ENCODE measurements around the gene GRPEL1. TPM values are rescaled to one million over a fixed set of nuclear protein-coding genes. Genes with fewer than 3 reads are reported as not detected.
"Not testable (repeated sequence)": the region's sequence is repeated elsewhere in the genome, so short reads cannot be mapped to it uniquely, and the experiment has no call there.

Gene GRPEL1
- 10 to 100 TPM; 18.2 to 53.8 (median 21.6) TPM for polyA plus RNA-seq

- 0% methylated on average over 76 to 81 of the region's 81 CpGs for WGBS, 3 donors
- peak within 1 kb of the TSS; percentile 68 for H3K27ac ChIP-seq (ENCODE audit: low read depth, low read length)
Observed at GRCh38 chr4:7067452-7068278, at the start of gene GRPEL1. Gene GRPEL1 (minus strand): TSS chr4:7068064. CDS start chr4:7068032, 32 bp downstream.

GRCh38 chr4:7116705-7117104 lies 48.8 kb upstream of the GRPEL1 start:
- 66 to 86% (median 71%) methylated on average over 6 of the region's 6 CpGs for WGBS, 3 donors

GRCh38 chr4:7115557-7116340 lies 47.9 kb upstream of the GRPEL1 start:
- no peak overlapping the region for H3K27ac ChIP-seq (ENCODE audit: low read depth, low read length)
- 85 to 91% (median 89%) methylated on average over 21 to 22 of the region's 22 CpGs for WGBS, 3 donors

More at GRCh38 chr4:7116705-7117104, 48.8 kb upstream of the GRPEL1 start:
- no peak overlapping the region for H3K27ac ChIP-seq (ENCODE audit: low read depth, low read length)

GRCh38 chr4:7112656-7113055 lies 44.8 kb upstream of the GRPEL1 start:
- WGBS, 3 donors = 90 to 95% (median 90%) methylated on average over 9 of the region's 9 CpGs
- H3K27ac ChIP-seq (ENCODE audit: low read depth, low read length) = no peak overlapping the region

GRCh38 chr4:7111441-7111840 lies 43.6 kb upstream of the GRPEL1 start:
- WGBS, 3 donors = 87 to 94% (median 92%) methylated on average over 8 of the region's 8 CpGs
- no peak overlapping the region for H3K27ac ChIP-seq (ENCODE audit: low read depth, low read length)

GRCh38 chr4:7110546-7110945 lies 42.7 kb upstream of the GRPEL1 start:
- no peak overlapping the region for H3K27ac ChIP-seq (ENCODE audit: low read depth, low read length)
- WGBS, 3 donors = 85 to 96% (median 91%) methylated on average over 4 of the region's 4 CpGs

GRCh38 chr4:7109169-7109568 lies 41.3 kb upstream of the GRPEL1 start:
- no peak overlapping the region for H3K27ac ChIP-seq (ENCODE audit: low read depth, low read length)
- 81 to 89% (median 84%) methylated on average over 4 of the region's 4 CpGs for WGBS, 3 donors

- WGBS, 3 donors = 91 to 96% (median 91%) methylated on average over 6 of the region's 6 CpGs
- no peak overlapping the region for H3K27ac ChIP-seq (ENCODE audit: low read depth, low read length)
Observed at GRCh38 chr4:7108660-7109059, 40.8 kb upstream of the GRPEL1 start.

GRCh38 chr4:7108046-7108625 lies 40.3 kb upstream of the GRPEL1 start:
- H3K27ac ChIP-seq (ENCODE audit: low read depth, low read length) = no peak overlapping the region
- WGBS, 3 donors = 89 to 91% (median 89%) methylated on average over 23 of the region's 23 CpGs

- 89 to 90% (median 89%) methylated on average over 11 of the region's 11 CpGs for WGBS, 3 donors
- no peak overlapping the region for H3K27ac ChIP-seq (ENCODE audit: low read depth, low read length)
Observed at GRCh38 chr4:7107166-7107905, 39.5 kb upstream of the GRPEL1 start.

- WGBS, 3 donors = 61 to 69% (median 63%) methylated on average over 15 of the region's 15 CpGs
Observed at GRCh38 chr4:7105276-7105675, 37.4 kb upstream of the GRPEL1 start.

GRCh38 chr4:7104366-7105031 lies 36.6 kb upstream of the GRPEL1 start:
- 85 to 88% (median 86%) methylated on average over 7 of the region's 7 CpGs for WGBS, 3 donors
- no peak overlapping the region for H3K27ac ChIP-seq (ENCODE audit: low read depth, low read length)

More at GRCh38 chr4:7105276-7105675, 37.4 kb upstream of the GRPEL1 start:
- H3K27ac ChIP-seq (ENCODE audit: low read depth, low read length) = no peak overlapping the region

GRCh38 chr4:7103607-7104365 lies 35.9 kb upstream of the GRPEL1 start:
- 26 to 32% (median 30%) methylated on average over 21 of the region's 21 CpGs for WGBS, 3 donors
- no peak overlapping the region for H3K27ac ChIP-seq (ENCODE audit: low read depth, low read length)

GRCh38 chr4:7103031-7103606 lies 35.3 kb upstream of the GRPEL1 start:
- no peak overlapping the region for H3K27ac ChIP-seq (ENCODE audit: low read depth, low read length)
- whole genome bisulfite sequencing, 3 donors = 0 to 4% (median 2%) methylated on average over 35 of the region's 35 CpGs

- not testable (repeated sequence) for H3K27ac ChIP-seq (ENCODE audit: low read depth, low read length)
- WGBS, 3 donors = 59 to 69% (median 59%) methylated on average over 12 of the region's 12 CpGs
Observed at GRCh38 chr4:7102516-7102909, 34.6 kb upstream of the GRPEL1 start.

GRCh38 chr4:7101692-7102515 lies 34.0 kb upstream of the GRPEL1 start:
- 19 to 28% (median 22%) methylated on average over 23 to 24 of the region's 24 CpGs for WGBS, 3 donors
- no peak overlapping the region for H3K27ac ChIP-seq (ENCODE audit: low read depth, low read length)
